Kidney (tissue), 2 donors: ENCODE data around the gene PCNT. TPM values are rescaled to one million over a fixed set of nuclear protein-coding genes. Genes with fewer than 3 reads are reported as not detected.

ENCODE experiments used
- polyA plus RNA-seq: library from polyadenylated mRNA; stranded (reverse); fragments of 350-450 nt; fragmentation: Illumina TruSeq; extraction: RNeasy Lipid Tissue Mini Kit (QIAGEN cat#74804); gene quantifications from one replicate; pipeline ENCODE4 v1.2.3, GENCODE V29; 2014; ENCODE audit warnings: low read depth, low replicate concordance; ENCODE audit not compliant: insufficient read depth
- total RNA-seq: library from RNA; stranded (reverse); fragmentation: NEBNext Ultra II Directional; extraction: Animal tissue kit (Norgen Biotek cat#: 25700); gene quantifications from one replicate; pipeline ENCODE4 v1.2.1, GENCODE V29; 2021
- donor health status: DM: yes; HTN: yes; CAD: no.

Gene PCNT
- total and polyA plus RNA-seq, 2 donors from 2014 or later = 4.2 to 26.1 TPM

Other genes starting within 250 kb of the PCNT start
- gene COL6A2, start 226.0 kb upstream of the PCNT start, total RNA-seq = 174 TPM
- 52.4 TPM for gene COL6A2, start 226.0 kb upstream of the PCNT start, polyA plus RNA-seq
- gene FTCD, start 168.6 kb upstream of the PCNT start, total RNA-seq = 51.6 TPM
- gene FTCD, start 168.6 kb upstream of the PCNT start, polyA plus RNA-seq = 273 TPM
- gene SPATC1L, start 139.7 kb upstream of the PCNT start, total RNA-seq = 8.7 TPM
- gene SPATC1L, start 139.7 kb upstream of the PCNT start, polyA plus RNA-seq = 3.7 TPM
- gene LSS, start 95.4 kb upstream of the PCNT start, total RNA-seq = 24.6 TPM
- 15.8 TPM for gene LSS, start 95.4 kb upstream of the PCNT start, polyA plus RNA-seq
- gene MCM3AP, start 38.5 kb upstream of the PCNT start, total RNA-seq = 101 TPM
- 29.0 TPM for gene MCM3AP, start 38.5 kb upstream of the PCNT start, polyA plus RNA-seq
- 17.5 TPM for gene YBEY, start 37.8 kb upstream of the PCNT start, total RNA-seq
- 29.6 TPM for gene YBEY, start 37.8 kb upstream of the PCNT start, polyA plus RNA-seq
- gene C21orf58, start 286 bp upstream of the PCNT start, total RNA-seq = 2.7 TPM
- gene C21orf58, start 286 bp upstream of the PCNT start, polyA plus RNA-seq = 0.67 TPM
- gene DIP2A, start 134.7 kb downstream of the PCNT start, total RNA-seq = 36.5 TPM
- 8.7 TPM for gene DIP2A, start 134.7 kb downstream of the PCNT start, polyA plus RNA-seq